Nephron progenitor cell (in vitro differentiated cells): Measurements from ENCODE around the gene ZNF587.
"Not testable (repeated sequence)": the region's sequence is repeated elsewhere in the genome, so short reads cannot be mapped to it uniquely, and the experiment has no call there.

ENCODE experiments used
- DNase-seq: peaks from one replicate; pipeline ENCODE4 v3.0.0; 2021
- H3K27ac Mint-ChIP-seq: 2 replicates; pipeline ENCODE4 v1.8.0; 2021; ENCODE audit warnings: mild to moderate bottlenecking, moderate library complexity, mixed read lengths
- H3K27me3 Mint-ChIP-seq: 2 replicates; pipeline ENCODE4 v1.8.0; 2021; ENCODE audit warnings: mild to moderate bottlenecking, low read depth, mixed read lengths; ENCODE audit not compliant: poor library complexity
- H3K36me3 Mint-ChIP-seq: 2 replicates; pipeline ENCODE4 v1.8.0; 2021; ENCODE audit warnings: low read depth, mixed read lengths
- H3K4me1 Mint-ChIP-seq: 2 replicates; pipeline ENCODE4 v1.8.0; 2021; ENCODE audit warnings: mixed read lengths
- H3K4me3 Mint-ChIP-seq: 2 replicates; pipeline ENCODE4 v1.8.0; 2021; ENCODE audit warnings: mild to moderate bottlenecking, moderate library complexity, mixed read lengths
- H3K9me3 Mint-ChIP-seq: 2 replicates; pipeline ENCODE4 v1.8.0; 2021; ENCODE audit warnings: mild to moderate bottlenecking, moderate library complexity, mixed read lengths
- TF ChIP-seq, protein P1 (sequence below): fragments of 200-600 bp; sonication (generic); IDR thresholded peaks from 2 replicates; pipeline ENCODE4 v1.5.0; 2021; ENCODE audit warnings: antibody characterized with exemption

Gene ZNF587

DNA sequence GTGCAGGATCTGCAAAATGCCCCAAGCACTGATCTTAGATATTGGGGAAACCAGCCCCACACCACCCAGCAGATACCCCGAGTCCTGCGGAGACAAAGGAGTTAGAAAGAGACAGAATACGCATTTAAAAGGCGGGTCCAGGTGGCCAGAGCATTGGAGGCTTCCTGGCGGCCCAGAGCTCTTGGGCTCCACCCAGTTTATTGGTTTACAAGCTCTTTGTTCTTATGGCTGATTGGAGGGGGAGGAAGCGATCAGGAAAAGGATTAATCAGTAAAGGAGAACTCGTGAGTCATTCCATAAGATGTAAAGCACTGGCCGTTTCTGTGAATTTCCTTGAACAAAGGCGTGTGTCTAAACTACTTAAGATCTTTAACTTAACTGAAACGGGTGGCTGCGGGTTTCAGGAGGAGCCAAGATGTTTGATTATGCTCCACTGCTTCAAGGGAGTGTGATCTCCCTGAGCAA, 926 bp downstream of the ZNF587 start:
- DNase-seq, result peak; percentile 2
- peaks cover 21% of the 10 kb centered on the region for H3K4me1 Mint-ChIP-seq
- H3K9me3 Mint-ChIP-seq, result peaks cover 18% of the 10 kb centered on the region
- H3K4me3 Mint-ChIP-seq, result peak overlapping the region; percentile 95
- TF ChIP-seq, protein P1, sequence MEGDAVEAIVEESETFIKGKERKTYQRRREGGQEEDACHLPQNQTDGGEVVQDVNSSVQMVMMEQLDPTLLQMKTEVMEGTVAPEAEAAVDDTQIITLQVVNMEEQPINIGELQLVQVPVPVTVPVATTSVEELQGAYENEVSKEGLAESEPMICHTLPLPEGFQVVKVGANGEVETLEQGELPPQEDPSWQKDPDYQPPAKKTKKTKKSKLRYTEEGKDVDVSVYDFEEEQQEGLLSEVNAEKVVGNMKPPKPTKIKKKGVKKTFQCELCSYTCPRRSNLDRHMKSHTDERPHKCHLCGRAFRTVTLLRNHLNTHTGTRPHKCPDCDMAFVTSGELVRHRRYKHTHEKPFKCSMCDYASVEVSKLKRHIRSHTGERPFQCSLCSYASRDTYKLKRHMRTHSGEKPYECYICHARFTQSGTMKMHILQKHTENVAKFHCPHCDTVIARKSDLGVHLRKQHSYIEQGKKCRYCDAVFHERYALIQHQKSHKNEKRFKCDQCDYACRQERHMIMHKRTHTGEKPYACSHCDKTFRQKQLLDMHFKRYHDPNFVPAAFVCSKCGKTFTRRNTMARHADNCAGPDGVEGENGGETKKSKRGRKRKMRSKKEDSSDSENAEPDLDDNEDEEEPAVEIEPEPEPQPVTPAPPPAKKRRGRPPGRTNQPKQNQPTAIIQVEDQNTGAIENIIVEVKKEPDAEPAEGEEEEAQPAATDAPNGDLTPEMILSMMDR, result no peak
- peak overlapping the region; percentile 98 for H3K27ac Mint-ChIP-seq
- peaks cover 4% of the 10 kb centered on the region for H3K27me3 Mint-ChIP-seq
- H3K36me3 Mint-ChIP-seq, result peaks cover 68% of the 10 kb centered on the region

GRCh38 chr19:57851812-57852603, 2.3 kb downstream of the ZNF587 start:
- H3K36me3 Mint-ChIP-seq, result peaks cover 72% of the 10 kb centered on the region
- peak overlapping the region; percentile 36 for H3K27ac Mint-ChIP-seq
- H3K9me3 Mint-ChIP-seq, result peaks cover 26% of the 10 kb centered on the region
- peaks cover 21% of the 10 kb centered on the region for H3K4me1 Mint-ChIP-seq
- not testable (repeated sequence) for H3K4me3 Mint-ChIP-seq, DNase-seq, H3K27me3 Mint-ChIP-seq

- peaks cover 84% of the 10 kb centered on the region for H3K36me3 Mint-ChIP-seq
- peak overlapping the region; percentile 68 for H3K27ac Mint-ChIP-seq
- peaks cover 40% of the 10 kb centered on the region for H3K9me3 Mint-ChIP-seq
- not testable (repeated sequence) for DNase-seq, H3K4me3 Mint-ChIP-seq, H3K27me3 Mint-ChIP-seq
- peaks cover 21% of the 10 kb centered on the region for H3K4me1 Mint-ChIP-seq
Observed at GRCh38 chr19:57854117-57854516, 4.5 kb downstream of the ZNF587 start.

DNA sequence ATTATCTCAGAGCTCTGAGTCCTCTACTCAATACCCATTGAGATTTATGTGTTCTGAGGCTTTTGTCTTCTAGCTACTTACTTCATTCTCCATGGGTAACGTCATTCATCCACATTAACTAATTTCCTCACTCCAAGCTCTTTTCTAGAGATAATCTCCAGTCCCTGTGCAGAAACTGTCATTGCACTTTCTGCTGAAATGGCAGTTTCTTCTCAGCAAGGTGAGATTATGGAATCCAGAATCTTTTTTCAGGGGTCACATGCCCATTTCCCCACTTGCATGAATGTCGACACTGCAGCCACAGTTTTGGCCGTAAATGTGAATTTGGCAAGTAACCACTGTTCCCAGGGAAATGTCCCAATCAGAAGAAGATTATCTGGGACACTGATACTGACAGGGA, 12.7 kb downstream of the ZNF587 start:
- H3K36me3 Mint-ChIP-seq, result peaks cover 96% of the 10 kb centered on the region
- not testable (repeated sequence) for H3K4me3 Mint-ChIP-seq, H3K27ac Mint-ChIP-seq, DNase-seq, H3K27me3 Mint-ChIP-seq, H3K4me1 Mint-ChIP-seq
- H3K9me3 Mint-ChIP-seq, result peaks cover 88% of the 10 kb centered on the region

GRCh38 chr19:57867868-57868492, 18.3 kb downstream of the ZNF587 start:
- peaks cover 94% of the 10 kb centered on the region for H3K9me3 Mint-ChIP-seq
- DNase-seq, result no peak
- H3K27me3 Mint-ChIP-seq, result peaks cover 9% of the 10 kb centered on the region
- H3K27ac Mint-ChIP-seq, result peak overlapping the region; percentile 25
- peaks cover 97% of the 10 kb centered on the region for H3K36me3 Mint-ChIP-seq
- no peak overlapping the region for H3K4me3 Mint-ChIP-seq
- no peaks in the 10 kb centered on the region for H3K4me1 Mint-ChIP-seq
- TF ChIP-seq, protein P1, result no peak

GRCh38 chr19:57869655-57870054, 20.0 kb downstream of the ZNF587 start:
- not testable (repeated sequence) for H3K4me3 Mint-ChIP-seq, DNase-seq, H3K4me1 Mint-ChIP-seq, H3K27ac Mint-ChIP-seq, H3K27me3 Mint-ChIP-seq
- H3K36me3 Mint-ChIP-seq, result peaks cover 99% of the 10 kb centered on the region
- H3K9me3 Mint-ChIP-seq, result peaks cover 97% of the 10 kb centered on the region

- Mint-ChIP-seq H3K4me3 (no peak overlapping the region), H3K27me3 (peaks cover 9% of the 10 kb centered on the region), H3K36me3 (peaks cover 99% of the 10 kb centered on the region), H3K27ac (no peak overlapping the region), H3K4me1 (no peaks in the 10 kb centered on the region), H3K9me3 (peaks cover 97% of the 10 kb centered on the region)
- TF ChIP-seq, protein P1, result no peak
- DNase-seq, result no peak
Observed at GRCh38 chr19:57870225-57870624, 20.6 kb downstream of the ZNF587 start.
